SKM-1 treated with dmso at 0.1 percent for 144 hours (cell line): Measurements from ENCODE around the gene RASL11A.
"Not testable (repeated sequence)": the region's sequence is repeated elsewhere in the genome, so short reads cannot be mapped to it uniquely, and the experiment has no call there.

ENCODE experiments used
- DNase-seq: peaks from one replicate; lab custom pipeline; 2025; ENCODE audit not compliant: unreplicated experiment; lab: John Stamatoyannopoulos, UW

The RASL11A gene

DNA sequence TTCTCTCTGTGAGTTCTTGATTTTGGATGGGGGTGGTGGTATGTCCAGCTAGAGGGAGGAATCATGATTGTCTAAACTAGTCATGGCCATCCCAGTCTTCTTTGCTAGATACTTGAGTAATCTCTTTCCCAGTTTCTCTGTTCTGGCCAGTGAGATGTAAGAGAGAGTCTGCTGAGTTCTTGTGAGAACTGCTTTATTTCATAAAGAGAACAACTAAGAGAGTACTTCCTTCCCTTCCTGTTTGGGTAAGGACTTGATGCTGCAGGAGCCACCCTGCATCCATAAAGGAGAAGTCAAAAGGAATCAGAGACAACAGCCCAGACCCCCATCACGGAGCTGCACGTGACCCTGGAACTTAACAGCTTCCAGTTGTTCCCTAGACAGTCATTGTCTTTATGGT is 3.0 kb upstream of the RASL11A start:
- no peak for DNase-seq

GRCh38 chr13:27269114-27269665 is 1.4 kb upstream of the RASL11A start:
- no peak for DNase-seq

GRCh38 chr13:27271570-27272096 is 1.0 kb downstream of the RASL11A start:
- no peak for DNase-seq

DNA sequence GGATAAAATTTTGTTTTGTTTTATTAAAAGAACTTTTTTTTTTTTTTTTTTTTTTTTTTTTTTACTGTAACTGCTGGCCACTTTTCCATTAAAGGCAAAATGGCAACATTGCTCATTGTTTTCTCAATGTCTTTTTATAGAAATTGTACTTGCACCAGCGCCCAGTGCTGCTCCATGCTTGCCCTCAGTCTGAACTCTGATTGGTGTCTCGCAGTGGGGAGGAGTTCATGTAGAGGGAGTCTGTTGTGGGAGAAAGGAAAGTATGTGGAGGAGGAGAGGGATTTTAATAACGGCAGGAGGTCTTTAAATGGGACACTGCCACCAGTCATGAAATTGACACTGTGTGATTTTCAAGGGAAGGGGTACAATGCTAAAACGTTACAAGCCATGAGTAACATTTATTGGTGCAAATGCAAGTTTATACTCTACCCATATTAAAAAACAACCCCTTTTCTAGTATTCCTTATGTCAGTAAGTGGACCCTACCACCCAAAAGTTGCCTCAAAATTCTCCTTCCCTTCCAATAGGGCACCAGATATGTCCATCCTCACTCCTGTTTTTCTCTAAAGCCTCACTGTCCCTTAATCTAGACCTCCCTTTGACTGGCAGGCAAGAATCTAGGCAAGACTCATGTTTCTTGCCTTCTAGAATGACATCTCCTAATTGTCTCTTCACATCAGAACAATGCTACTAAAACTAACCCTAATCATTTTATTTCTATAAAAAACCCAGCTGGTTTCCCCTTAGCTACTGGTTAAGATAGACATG is 3.2 kb downstream of the RASL11A start:
- DNase-seq, result no peak

DNA sequence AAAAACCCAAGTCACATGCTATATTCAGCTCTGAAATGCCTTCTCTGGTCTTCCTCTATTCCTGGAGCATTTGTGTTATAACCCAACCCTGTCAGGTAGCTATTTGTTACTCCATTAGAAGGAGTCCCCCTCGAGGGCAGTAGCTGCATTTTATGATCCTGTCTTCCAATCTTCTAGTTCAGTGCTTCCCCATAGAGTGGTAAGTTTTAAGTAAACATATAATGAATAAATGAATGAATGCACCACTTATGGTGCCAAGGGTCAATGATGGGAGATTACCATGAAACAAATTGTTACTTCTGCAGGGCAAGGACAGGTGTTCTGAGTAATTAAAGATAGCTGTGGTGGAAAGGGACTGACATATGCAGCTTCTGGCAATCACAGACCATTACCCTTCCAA is 4.0 kb downstream of the RASL11A start:
- DNase-seq, result no peak

- no peak for DNase-seq
Measured at GRCh38 chr13:27276188-27276587, 5.6 kb downstream of the RASL11A start.

DNA sequence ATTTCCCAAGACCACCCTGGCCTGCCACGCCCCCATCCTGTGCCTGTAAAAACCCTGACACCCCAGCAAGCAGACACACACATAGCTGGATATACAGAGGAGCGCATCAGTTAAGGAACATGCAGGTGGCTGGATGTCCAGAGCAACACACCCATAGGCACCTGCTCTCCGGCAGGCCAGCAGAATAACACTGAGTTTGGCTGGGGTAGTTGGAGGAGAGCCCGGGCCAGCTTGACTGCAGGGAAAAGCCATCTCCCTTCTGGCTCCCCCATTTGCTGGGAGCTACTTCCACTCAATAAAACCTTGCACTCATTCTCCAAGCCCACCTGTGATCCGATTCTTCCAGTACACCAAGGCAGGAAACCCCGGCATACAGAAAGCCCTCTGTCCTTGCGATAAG is 8.9 kb downstream of the RASL11A start:
- no peak for DNase-seq

- no peak for DNase-seq
Measured at GRCh38 chr13:27280009-27280656, 9.5 kb downstream of the RASL11A start.

DNA sequence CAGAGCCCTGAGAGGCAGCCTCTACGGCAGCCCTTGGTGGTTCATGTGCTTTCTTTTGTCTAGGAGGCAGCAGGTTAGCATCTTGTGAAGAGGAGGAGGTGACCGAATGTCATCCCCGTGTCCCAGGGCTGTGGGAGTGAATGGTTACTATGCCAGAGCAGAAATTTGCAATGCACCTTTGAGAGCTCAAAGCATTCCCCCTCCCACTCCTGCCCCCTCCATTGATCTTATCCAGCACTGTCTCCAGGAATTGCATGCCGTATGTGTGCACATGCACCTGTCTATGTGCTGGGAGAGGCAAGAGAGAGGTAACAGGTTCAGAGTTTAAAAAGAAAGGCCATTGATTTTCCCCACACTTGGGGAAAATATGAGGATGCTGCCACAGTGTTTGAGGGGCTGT is 10.2 kb downstream of the RASL11A start:
- no peak for DNase-seq

GRCh38 chr13:27281420-27281819 is 10.8 kb downstream of the RASL11A start:
- no peak for DNase-seq

DNA sequence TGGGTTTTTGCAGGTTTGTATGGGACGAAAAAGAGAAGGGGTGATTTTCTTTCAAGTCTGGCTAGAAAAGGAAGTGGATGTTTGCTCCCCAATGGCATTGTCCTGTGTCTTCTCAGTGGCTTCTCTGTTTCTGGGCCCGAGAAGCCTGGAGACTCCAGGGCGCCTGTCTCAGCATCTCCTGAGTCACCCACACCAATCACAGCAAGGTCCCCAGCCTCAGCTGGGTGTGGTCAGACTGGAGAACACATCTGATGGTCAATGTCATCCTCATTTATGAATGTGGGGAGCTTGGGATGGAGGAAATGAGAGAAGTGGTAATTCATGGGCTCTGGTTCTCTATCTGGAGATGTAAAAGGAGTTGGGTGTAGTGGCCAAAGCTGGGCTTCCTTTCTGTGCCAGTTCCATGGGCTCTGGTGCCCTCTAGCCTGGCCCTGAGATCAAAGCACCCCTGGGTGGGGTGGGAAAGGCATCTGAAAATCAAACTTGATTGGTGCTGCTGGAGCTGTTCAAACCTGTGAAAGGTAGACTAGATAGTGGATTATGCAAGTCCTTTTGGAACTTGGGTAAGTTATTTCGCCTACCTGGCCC is 13.4 kb downstream of the RASL11A start:
- no peak for DNase-seq

DNA sequence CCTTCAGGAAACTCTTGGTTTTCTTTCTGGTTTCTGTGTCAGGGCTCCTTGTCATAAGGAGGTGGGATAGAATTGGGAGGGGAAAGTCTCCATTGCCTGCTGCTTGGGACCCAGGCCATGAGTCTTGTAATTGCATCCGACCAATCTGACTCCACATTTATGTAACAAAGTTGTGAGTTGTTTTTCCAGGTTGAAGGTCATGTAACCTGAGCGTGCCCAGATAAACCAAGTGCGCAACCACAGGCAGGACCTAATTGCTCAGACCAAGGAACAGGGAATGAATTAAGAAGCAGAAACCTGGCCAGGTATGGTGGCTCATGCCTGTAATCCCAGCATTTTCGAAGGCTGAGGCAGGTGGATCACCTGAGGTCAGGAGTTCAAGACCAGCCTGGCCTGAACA is 17.8 kb downstream of the RASL11A start:
- no peak for DNase-seq

- DNase-seq, result no peak
Measured at GRCh38 chr13:27289011-27289665, 18.5 kb downstream of the RASL11A start.

GRCh38 chr13:27290715-27291114 is 20.1 kb downstream of the RASL11A start:
- DNase-seq, result no peak

DNA sequence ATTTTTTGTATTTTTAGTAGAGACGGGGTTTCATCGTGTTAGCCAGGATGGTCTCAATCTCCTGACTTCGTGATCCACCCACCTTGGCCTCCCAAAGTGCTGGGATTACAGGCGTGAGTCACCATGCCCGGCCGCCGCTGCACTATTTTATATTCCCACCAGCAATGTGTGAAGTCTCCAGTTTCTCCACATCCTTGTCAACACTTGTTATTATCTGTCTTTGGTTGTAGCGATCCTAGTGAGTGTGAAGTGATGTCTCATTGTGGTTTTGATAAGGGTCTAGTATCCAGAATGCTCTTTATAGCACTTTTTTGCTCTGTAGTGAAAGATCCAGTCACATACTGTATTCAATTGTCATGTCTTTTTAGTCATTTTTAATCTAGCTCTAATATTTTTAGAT is 21.3 kb downstream of the RASL11A start:
- DNase-seq, result not testable (repeated sequence)

GRCh38 chr13:27293076-27293691 is 22.6 kb downstream of the RASL11A start:
- no peak for DNase-seq

DNA sequence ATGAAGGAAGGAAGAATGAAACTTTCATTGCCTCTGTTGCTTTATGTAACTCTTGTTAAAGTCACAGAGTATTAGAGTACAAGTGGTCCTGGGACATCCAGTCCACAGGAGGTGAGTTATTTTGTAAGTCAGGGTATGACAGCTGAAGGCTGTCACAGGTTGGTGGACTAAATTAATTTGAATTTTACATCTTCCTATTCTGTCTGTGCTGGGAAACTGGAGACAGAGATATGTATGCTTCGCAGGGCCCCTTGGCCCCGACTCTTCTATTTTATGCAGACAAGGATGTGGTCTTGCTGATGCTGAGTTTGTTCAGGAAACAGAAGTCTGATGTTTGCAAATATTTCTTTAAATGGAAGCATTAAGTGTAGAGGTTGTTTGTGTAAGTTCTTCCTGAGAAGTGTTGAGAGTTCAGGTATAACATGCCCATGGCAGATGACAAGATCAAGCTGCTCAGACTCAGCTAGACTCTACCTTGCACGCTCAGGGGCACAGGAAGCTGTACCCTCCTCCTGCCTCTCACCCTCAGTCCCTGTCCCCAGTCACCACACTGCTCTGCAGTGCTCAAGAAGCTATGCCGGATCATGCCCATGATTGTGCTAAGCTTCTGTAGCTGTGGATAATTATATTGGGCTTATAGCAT is 23.4 kb downstream of the RASL11A start:
- no peak for DNase-seq

DNA sequence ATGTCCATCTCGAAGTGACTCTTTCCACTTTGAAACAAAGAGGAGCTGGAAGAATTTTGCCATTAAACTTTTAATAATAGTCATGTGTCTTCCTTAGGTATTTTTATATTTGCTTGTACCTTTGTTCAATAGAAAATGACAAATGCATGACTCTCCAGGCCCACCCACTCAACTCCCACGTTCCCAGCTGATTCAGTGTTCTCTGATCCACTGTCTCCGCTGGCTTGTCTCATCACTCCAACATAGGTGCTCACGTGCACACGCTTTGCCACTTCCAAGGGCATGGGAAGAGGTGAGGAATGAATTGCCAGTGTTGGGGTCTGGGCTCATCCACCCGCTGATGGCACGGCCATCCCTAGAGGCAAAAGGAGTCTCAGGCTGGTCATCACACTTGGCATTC is 24.5 kb downstream of the RASL11A start:
- no peak for DNase-seq

- DNase-seq, result no peak
Measured at GRCh38 chr13:27295660-27296059, 25.0 kb downstream of the RASL11A start.

- no peak for DNase-seq
Measured at GRCh38 chr13:27296496-27296895, 25.9 kb downstream of the RASL11A start.
